Gastrocnemius medialis (tissue), 4 donors: ENCODE results near the gene PGGT1B. TPM values are rescaled to one million over a fixed set of nuclear protein-coding genes. Genes with fewer than 3 reads are reported as not detected.

Experiments used
- ATAC-seq, 2 donors: fragments of 150-250 bp; one replicate each; pipeline ENCODE4 v1.9.1; 2016
- DNase-seq, 2 donors: peaks; one replicate each; pipeline ENCODE4 v3.0.0-alpha.2; 2019
- H3K27ac ChIP-seq, 4 donors: fragments of 200-600 bp; sonication (generic); 1 replicate in 1 of 4; 2 replicates in 3 of 4; pipeline ENCODE4 v1.5.1; 2016 to 2018; ENCODE audit warnings: mild to moderate bottlenecking in 2 of 4, moderate library complexity in 1 of 4
- H3K27me3 ChIP-seq, 3 donors: fragments of 200-600 bp; sonication (generic) in 2 of 3; 1 replicate in 1 of 3; 2 replicates in 2 of 3; pipeline versions ENCODE4 v1.5.1 to v1.6.0; 2016 to 2019; ENCODE audit warnings: mild to moderate bottlenecking in 1 of 3, moderate library complexity in 1 of 3
- H3K36me3 ChIP-seq, 2 donors: fragments of 200-600 bp; sonication (generic) in 1 of 2; one replicate each; pipeline ENCODE4 v1.5.1; 2017 to 2018
- H3K4me1 ChIP-seq, 2 donors: fragments of 200-600 bp; sonication (generic) in 1 of 2; one replicate each; pipeline ENCODE4 v1.5.1; 2016 to 2017; ENCODE audit warnings: mild to moderate bottlenecking in 2 of 2
- H3K4me3 ChIP-seq, 4 donors: fragments of 200-600 bp; sonication (generic) in 3 of 4; 1 replicate in 1 of 4; 2 replicates in 3 of 4; pipeline ENCODE4 v1.5.1; 2016 to 2019; ENCODE audit warnings: mild to moderate bottlenecking in 2 of 4
- H3K9me3 ChIP-seq, 3 donors: fragments of 200-600 bp; sonication (generic) in 2 of 3; 1 replicate in 1 of 3; 2 replicates in 2 of 3; pipeline ENCODE4 v1.5.1; 2016 to 2019
- CTCF ChIP-seq, 5 experiments: fragments of 450-650 bp in 3 of 5; fragments of 200-600 bp in 2 of 5; sonication (generic) in 2 of 5; IDR thresholded peaks in 4 of 5; conservative IDR thresholded peaks in 1 of 5; 1 replicate in 4 of 5; 2 replicates in 1 of 5; pipeline ENCODE4 v1.5.1; 2016 to 2019; ENCODE audit warnings: antibody characterized with exemption in 5 of 5, mild to moderate bottlenecking in 3 of 5, moderate library complexity in 3 of 5
- POLR2A ChIP-seq, 2 donors: fragments of 450-650 bp; IDR thresholded peaks; one replicate each; pipeline ENCODE4 v1.6.1; 2017; ENCODE audit warnings: antibody characterized with exemption in 2 of 2, mild to moderate bottlenecking in 2 of 2, moderate library complexity in 2 of 2
- in situ Hi-C, 4 donors: fragments of 200-750 bp; cut with MboI; loops; one replicate each; pipeline versions ENCODE4 v1.15.0 to v1.8.0; 2017; ENCODE audit warnings: low sequenced_read_pairs in 4 of 4
- intact Hi-C: fragments of 100-400 bp; cut with DNase I; formaldehyde crosslinking; loops from one replicate; pipeline ENCODE4 v1.15.1; 2023; ENCODE audit warnings: low total_unique reads
- total RNA-seq, 4 donors: library from RNA; depleted of rRNA; stranded (reverse); fragments of >200 nt; gene quantifications; one replicate each; pipeline versions ENCODE4 v1.1.0 to v1.2.3, GENCODE V29; 2016

PGGT1B gene
- total RNA-seq, 4 donors from 2014 or later: 6.7 to 16.3 (median 10.4) TPM

GRCh38 chr5:115170134-115170928, 92.3 kb downstream of the PGGT1B start:
- in situ Hi-C loops: no loop called here

GRCh38 chr5:115169487-115170133, 93.1 kb downstream of the PGGT1B start, which contains the start of gene TRIM36:
Gene TRIM36, minus strand, starts transcription at chr5:115169908. Its CDS starts 274 bp downstream, at chr5:115169634.
- Histone ChIP-seq H3K4me1 (peaks cover 8 to 13% of the 10 kb centered on the region in 2 donors), H3K27me3 (peaks cover 25 to 29% (median 25%) of the 10 kb centered on the region in 3 donors)

More at GRCh38 chr5:115170134-115170928, 92.3 kb downstream of the PGGT1B start:
- Histone ChIP-seq H3K9me3 (no peaks in the 10 kb centered on the region), H3K27ac (peak overlapping the region in 1 of 4 donors; percentile 16), H3K36me3 (no peaks in the 10 kb centered on the region), H3K27me3 (peaks cover 25 to 29% (median 25%) of the 10 kb centered on the region in 3 donors), H3K4me1 (peaks cover 8 to 13% of the 10 kb centered on the region in 2 donors), H3K4me3 (peak overlapping the region; percentile 69 to 98 (median 76))
- TF ChIP-seq POLR2A (IDR thresholded peaks at IDR 0.05) (no peak), CTCF (IDR thresholded peaks at IDR 0.05 in 4 of 5, conservative IDR thresholded peaks at IDR 0.05 in 1 of 5) (no peak)
- ATAC-seq: peak; percentile 61 to 63
- DNase-seq: no peak
- intact Hi-C loops: no loop called here

GRCh38 chr5:115168829-115169486, 93.7 kb downstream of the PGGT1B start:
- Histone ChIP-seq H3K4me3 (peak overlapping the region; percentile 69 to 98 (median 76)), H3K27me3 (peaks cover 25 to 29% (median 25%) of the 10 kb centered on the region in 3 donors), H3K27ac (peak overlapping the region in 1 of 4 donors; percentile 31), H3K9me3 (no peaks in the 10 kb centered on the region), H3K4me1 (peaks cover 8 to 13% of the 10 kb centered on the region in 2 donors), H3K36me3 (no peaks in the 10 kb centered on the region)
- intact Hi-C loops (no loop called here), in situ Hi-C loops (no loop called here)
- no peak for DNase-seq
- no peak for ATAC-seq
- no peak for TF ChIP-seq CTCF (IDR thresholded peaks at IDR 0.05 in 4 of 5, conservative IDR thresholded peaks at IDR 0.05 in 1 of 5)
- no peak for TF ChIP-seq POLR2A (IDR thresholded peaks at IDR 0.05)

More at GRCh38 chr5:115169487-115170133, 93.1 kb downstream of the PGGT1B start, which contains the start of gene TRIM36:
- TF ChIP-seq CTCF (IDR thresholded peaks at IDR 0.05 in 4 of 5, conservative IDR thresholded peaks at IDR 0.05 in 1 of 5) (peak in 1 of 5 experiments; percentile 23), POLR2A (IDR thresholded peaks at IDR 0.05) (peak; percentile 61 to 79)
- intact Hi-C loops: no loop called here
- Histone ChIP-seq H3K4me3 (peak within 1 kb of the TSS; percentile 69 to 98 (median 76)), H3K36me3 (no peaks in the 10 kb centered on the region), H3K9me3 (no peaks in the 10 kb centered on the region), H3K27ac (peak within 1 kb of the TSS in 1 of 4 donors; percentile 31)
- DNase-seq (peak; percentile 86 to 88), ATAC-seq (peak; percentile 81 to 97)
- in situ Hi-C loops: no loop called here

- peaks cover 8 to 13% of the 10 kb centered on the region in 2 donors for H3K4me1 ChIP-seq
- DNase-seq (no peak), ATAC-seq (no peak)
- no peak for TF ChIP-seq POLR2A (IDR thresholded peaks at IDR 0.05)
- no peak for TF ChIP-seq CTCF (IDR thresholded peaks at IDR 0.05 in 4 of 5, conservative IDR thresholded peaks at IDR 0.05 in 1 of 5)
- H3K36me3 ChIP-seq: no peaks in the 10 kb centered on the region
- H3K27me3 ChIP-seq: peaks cover 25 to 29% (median 25%) of the 10 kb centered on the region in 3 donors
- intact Hi-C loops (no loop called here), in situ Hi-C loops (no loop called here)
- no peaks in the 10 kb centered on the region for H3K9me3 ChIP-seq
- no peak overlapping the region for H3K4me3 ChIP-seq
- no peak overlapping the region for H3K27ac ChIP-seq
These were observed 95.8 kb downstream of the PGGT1B start for GRCh38 chr5:115166744-115167393.
